ENCODE results near the gene BAIAP2L2. TPM values are rescaled to one million over a fixed set of nuclear protein-coding genes. Genes with fewer than 3 reads are reported as not detected.

Gene BAIAP2L2
- total and polyA plus RNA-seq, 2 experiments from 2014 or later = 4.4 to 8.2 TPM

GRCh38 chr22:38066381-38067027 is 44.0 kb downstream of the BAIAP2L2 start:
- no peak for DNase-seq (ENCODE audit: low spot score)
- Histone ChIP-seq H3K27ac (no peak overlapping the region), H2AFZ (no peak overlapping the region), H3K9me3 (ENCODE audit: low read depth) (no peaks in the 10 kb centered on the region), H3K9me2 (replicated peaks; ENCODE audit: insufficient read depth) (no peaks in the 10 kb centered on the region), H3K4me1 (ENCODE audit: insufficient read depth) (peaks cover 8% of the 10 kb centered on the region), H3K4me3 (no peak overlapping the region), H4K20me1 (ENCODE audit: insufficient read depth, poor library complexity, severe bottlenecking) (no peaks in the 10 kb centered on the region), H3K79me2 (no peaks in the 10 kb centered on the region), H3K36me3 (replicated peaks; ENCODE audit: insufficient read depth, low read depth) (no peaks in the 10 kb centered on the region), H3K27me3 (no peaks in the 10 kb centered on the region), H3K4me2 (no peak overlapping the region)
- 92% methylated on average over 13 of the region's 13 CpGs for WGBS (ENCODE audit: low lambda C conversion rate, missing lambda C conversion rate)
- TF ChIP-seq CTCF (IDR thresholded peaks at IDR 0.05; ENCODE audit: poor library complexity) (no peak), EZH2 (IDR thresholded peaks at IDR 0.05; ENCODE audit: borderline replicate concordance) (no peak), EZH2phosphoT487 (IDR thresholded peaks at IDR 0.05; ENCODE audit: low read depth, severe bottlenecking, unreplicated experiment) (no peak)

- Histone ChIP-seq H4K20me1 (ENCODE audit: insufficient read depth, poor library complexity, severe bottlenecking) (no peaks in the 10 kb centered on the region), H2AFZ (no peak overlapping the region), H3K4me1 (ENCODE audit: insufficient read depth) (peaks cover 8% of the 10 kb centered on the region), H3K4me2 (no peak overlapping the region), H3K27ac (no peak overlapping the region), H3K27me3 (no peaks in the 10 kb centered on the region), H3K4me3 (no peak overlapping the region), H3K36me3 (replicated peaks; ENCODE audit: insufficient read depth, low read depth) (no peaks in the 10 kb centered on the region), H3K9me2 (replicated peaks; ENCODE audit: insufficient read depth) (no peaks in the 10 kb centered on the region), H3K79me2 (no peaks in the 10 kb centered on the region), H3K9me3 (ENCODE audit: low read depth) (no peaks in the 10 kb centered on the region)
- 97% methylated on average over 8 of the region's 8 CpGs for WGBS (ENCODE audit: low lambda C conversion rate, missing lambda C conversion rate)
- no peak for DNase-seq (ENCODE audit: low spot score)
- TF ChIP-seq CTCF (IDR thresholded peaks at IDR 0.05; ENCODE audit: poor library complexity) = no peak
- TF ChIP-seq EZH2phosphoT487 (IDR thresholded peaks at IDR 0.05; ENCODE audit: low read depth, severe bottlenecking, unreplicated experiment) = no peak
- TF ChIP-seq EZH2 (IDR thresholded peaks at IDR 0.05; ENCODE audit: borderline replicate concordance) = no peak
Observed at GRCh38 chr22:38065539-38065938, 44.9 kb downstream of the BAIAP2L2 start.

GRCh38 chr22:38062791-38063190 is 47.7 kb downstream of the BAIAP2L2 start:
- no peak for DNase-seq (ENCODE audit: low spot score)
- Histone ChIP-seq H3K36me3 (replicated peaks; ENCODE audit: insufficient read depth, low read depth) (no peaks in the 10 kb centered on the region), H3K9me2 (replicated peaks; ENCODE audit: insufficient read depth) (no peaks in the 10 kb centered on the region), H2AFZ (no peak overlapping the region), H3K27me3 (no peaks in the 10 kb centered on the region), H3K4me3 (no peak overlapping the region), H3K27ac (no peak overlapping the region), H3K4me2 (no peak overlapping the region), H3K79me2 (peaks cover 7% of the 10 kb centered on the region), H3K4me1 (ENCODE audit: insufficient read depth) (no peaks in the 10 kb centered on the region), H4K20me1 (ENCODE audit: insufficient read depth, poor library complexity, severe bottlenecking) (no peaks in the 10 kb centered on the region), H3K9me3 (ENCODE audit: low read depth) (no peaks in the 10 kb centered on the region)
- TF ChIP-seq EZH2 (IDR thresholded peaks at IDR 0.05; ENCODE audit: borderline replicate concordance) (no peak), CTCF (IDR thresholded peaks at IDR 0.05; ENCODE audit: poor library complexity) (no peak), EZH2phosphoT487 (IDR thresholded peaks at IDR 0.05; ENCODE audit: low read depth, severe bottlenecking, unreplicated experiment) (no peak)
- WGBS (ENCODE audit: low lambda C conversion rate, missing lambda C conversion rate) = 90% methylated on average over 6 of the region's 6 CpGs

Data from hepatocyte (in vitro differentiated cells).